Natural killer cell (primary cell): ENCODE data around the gene CMSS1. TPM values are rescaled to one million over a fixed set of nuclear protein-coding genes. Genes with fewer than 3 reads are reported as not detected.

Experiments used
- ATAC-seq, 3 donors: fragments of 150-1000 bp in 2 of 3; fragments of 200-7000 bp in 1 of 3; cut with Tn5 transposase; 1 replicate in 1 of 3; 2 replicates in 2 of 3; pipeline ENCODE4 v1.10.0; 2021; ENCODE audit warnings: mild to moderate bottlenecking in 2 of 3, moderate library complexity in 2 of 3
- DNase-seq, 2 donors: peaks; one replicate each; pipeline versions ENCODE4 v3.0.0 to v3.0.0-alpha.2; 2013 to 2021; ENCODE audit warnings: mixed read lengths in 1 of 2
- H3K27ac ChIP-seq: one replicate; pipeline ENCODE4 v1.5.1; 2013; ENCODE audit warnings: mild to moderate bottlenecking, low read length
- H3K27me3 ChIP-seq: one replicate; pipeline ENCODE4 v1.6.1; 2013; ENCODE audit warnings: low read length; ENCODE audit not compliant: control insufficient read depth, insufficient read depth
- H3K36me3 ChIP-seq: one replicate; pipeline ENCODE4 v1.6.1; 2013; ENCODE audit warnings: low read length; ENCODE audit not compliant: control insufficient read depth, insufficient read depth
- H3K4me1 ChIP-seq: one replicate; pipeline ENCODE4 v1.6.1; 2013; ENCODE audit warnings: low read length; ENCODE audit not compliant: control insufficient read depth, insufficient read depth
- H3K4me3 ChIP-seq: one replicate; pipeline ENCODE4 v1.5.1; 2013; ENCODE audit warnings: low read length
- H3K9me3 ChIP-seq: one replicate; pipeline ENCODE4 v1.6.1; 2013; ENCODE audit warnings: low read length; ENCODE audit not compliant: control insufficient read depth, insufficient read depth
- H3K27ac Mint-ChIP-seq, 2 donors: one replicate each; pipeline ENCODE4 v1.8.0; 2022; ENCODE audit warnings: mild to moderate bottlenecking in 2 of 2, mixed read lengths in 2 of 2, moderate library complexity in 1 of 2
- H3K27me3 Mint-ChIP-seq, 2 donors: one replicate each; pipeline ENCODE4 v1.8.0; 2022; ENCODE audit warnings: low read depth in 2 of 2, mixed read lengths in 2 of 2
- H3K36me3 Mint-ChIP-seq: one replicate; pipeline ENCODE4 v1.8.0; 2022; ENCODE audit warnings: mixed read lengths
- H3K4me1 Mint-ChIP-seq, 2 donors: one replicate each; pipeline ENCODE4 v1.8.0; 2022; ENCODE audit warnings: mixed read lengths in 2 of 2
- H3K4me3 Mint-ChIP-seq: one replicate; pipeline ENCODE4 v1.8.0; 2022; ENCODE audit warnings: mild to moderate bottlenecking, moderate library complexity, mixed read lengths
- H3K9me3 Mint-ChIP-seq, 2 donors: one replicate each; pipeline ENCODE4 v1.8.0; 2022; ENCODE audit warnings: mixed read lengths in 2 of 2
- CTCF ChIP-seq: fragments of 200-600 bp; IDR thresholded peaks from one replicate; pipeline ENCODE4 v1.8.0; 2022; ENCODE audit warnings: antibody characterized with exemption
- WGBS: methylation state at CpG from one replicate; pipeline ENCODE4 v1.1.7; 2013; ENCODE audit warnings: missing lambda C conversion rate; ENCODE audit not compliant: insufficient coverage; 5-methylcytosine and 5-hydroxymethylcytosine counted together
- intact Hi-C: fragments of 100-400 bp; cut with micrococcal nuclease; formaldehyde crosslinking; loops from one replicate; pipeline ENCODE4 v1.14.2; 2022
- total RNA-seq, 4 donors: library from RNA; stranded (reverse); fragments of 120-200 nt in 1 of 4; gene quantifications; one replicate each; pipeline versions ENCODE4 v1.2.3 to v1.2.4, GENCODE V29; 2013 to 2022

The CMSS1 gene
- total RNA-seq, 3 donors from 2014 or later (not counting 1 experiment from before 2014, with no cell fraction given): 7.8 to 12.7 (median 9.2) TPM

- H3K36me3 ChIP-seq: no peaks in the 10 kb centered on the region
- H3K4me1 ChIP-seq: no peaks in the 10 kb centered on the region
- no peak overlapping the region for H3K4me3 ChIP-seq
- no peak overlapping the region for H3K4me3 Mint-ChIP-seq
- H3K27ac ChIP-seq: no peak overlapping the region
- no CpG with 5 or more reads among the region's 1 CpG for WGBS
- H3K9me3 Mint-ChIP-seq: peaks cover 2 to 6% of the 10 kb centered on the region in 2 donors
- H3K27me3 Mint-ChIP-seq: no peaks in the 10 kb centered on the region
- ATAC-seq (no peak), DNase-seq (no peak)
- intact Hi-C loops: no loop called here
- H3K4me1 Mint-ChIP-seq: no peaks in the 10 kb centered on the region
- no peak overlapping the region for H3K27ac Mint-ChIP-seq
- H3K27me3 ChIP-seq: no peaks in the 10 kb centered on the region
- H3K9me3 ChIP-seq: no peaks in the 10 kb centered on the region
- TF ChIP-seq CTCF: no peak
- no peaks in the 10 kb centered on the region for H3K36me3 Mint-ChIP-seq
These were observed 323.3 kb downstream of the CMSS1 start for GRCh38 chr3:100140976-100141375.

GRCh38 chr3:100141586-100141985, 323.9 kb downstream of the CMSS1 start:
- H3K4me1 Mint-ChIP-seq: no peaks in the 10 kb centered on the region
- intact Hi-C loops: no loop called here
- DNase-seq: no peak
- TF ChIP-seq CTCF: no peak
- no peaks in the 10 kb centered on the region for H3K36me3 ChIP-seq
- no peak for ATAC-seq
- H3K27ac ChIP-seq: no peak overlapping the region
- peaks cover 2 to 6% of the 10 kb centered on the region in 2 donors for H3K9me3 Mint-ChIP-seq
- no peaks in the 10 kb centered on the region for H3K27me3 ChIP-seq
- H3K4me3 Mint-ChIP-seq: no peak overlapping the region
- H3K27ac Mint-ChIP-seq: no peak overlapping the region
- H3K27me3 Mint-ChIP-seq: no peaks in the 10 kb centered on the region
- no peaks in the 10 kb centered on the region for H3K9me3 ChIP-seq
- no peaks in the 10 kb centered on the region for H3K36me3 Mint-ChIP-seq
- H3K4me3 ChIP-seq: no peak overlapping the region
- no peaks in the 10 kb centered on the region for H3K4me1 ChIP-seq
- WGBS: 95% methylated on average over 1 of the region's 1 CpG

GRCh38 chr3:100144255-100144866, 326.7 kb downstream of the CMSS1 start:
- ATAC-seq (no peak), DNase-seq (no peak)
- Mint-ChIP-seq H3K9me3 (peaks cover 2 to 6% of the 10 kb centered on the region in 2 donors), H3K4me3 (no peak overlapping the region), H3K27me3 (no peaks in the 10 kb centered on the region), H3K4me1 (no peaks in the 10 kb centered on the region), H3K27ac (no peak overlapping the region), H3K36me3 (no peaks in the 10 kb centered on the region)
- 76% methylated on average over 1 of the region's 1 CpG for WGBS
- Histone ChIP-seq H3K9me3 (no peaks in the 10 kb centered on the region), H3K27me3 (no peaks in the 10 kb centered on the region), H3K4me3 (no peak overlapping the region), H3K4me1 (no peaks in the 10 kb centered on the region), H3K36me3 (no peaks in the 10 kb centered on the region), H3K27ac (no peak overlapping the region)
- no peak for TF ChIP-seq CTCF
- intact Hi-C loops: no loop called here

- 84% methylated on average over 2 of the region's 2 CpGs for WGBS
- Histone ChIP-seq H3K36me3 (no peaks in the 10 kb centered on the region), H3K27me3 (no peaks in the 10 kb centered on the region), H3K4me1 (no peaks in the 10 kb centered on the region), H3K4me3 (no peak overlapping the region), H3K9me3 (no peaks in the 10 kb centered on the region), H3K27ac (no peak overlapping the region)
- DNase-seq (no peak), ATAC-seq (no peak)
- H3K27ac Mint-ChIP-seq: no peak overlapping the region
- H3K9me3 Mint-ChIP-seq: no peaks in the 10 kb centered on the region
- intact Hi-C loops: no loop called here
- no peak for TF ChIP-seq CTCF
- H3K36me3 Mint-ChIP-seq: no peaks in the 10 kb centered on the region
- no peaks in the 10 kb centered on the region for H3K27me3 Mint-ChIP-seq
- H3K4me3 Mint-ChIP-seq: no peak overlapping the region
- H3K4me1 Mint-ChIP-seq: no peaks in the 10 kb centered on the region
These were observed 331.5 kb downstream of the CMSS1 start for GRCh38 chr3:100149130-100149529.
